NCI-H1930 (cell line): ENCODE results near the gene CEP85L.
"Not testable (repeated sequence)": the region's sequence is repeated elsewhere in the genome, so short reads cannot be mapped to it uniquely, and the experiment has no call there.

Source experiments
- DNase-seq, 2 experiments: peaks; one replicate each; lab custom pipeline; 2025; lab: John Stamatoyannopoulos, UW

Gene CEP85L

GRCh38 chr6:118495485-118496280, 155.7 kb downstream of the CEP85L start:
- DNase-seq = no peak

GRCh38 chr6:118494091-118494490, 157.3 kb downstream of the CEP85L start:
- DNase-seq = no peak

DNA sequence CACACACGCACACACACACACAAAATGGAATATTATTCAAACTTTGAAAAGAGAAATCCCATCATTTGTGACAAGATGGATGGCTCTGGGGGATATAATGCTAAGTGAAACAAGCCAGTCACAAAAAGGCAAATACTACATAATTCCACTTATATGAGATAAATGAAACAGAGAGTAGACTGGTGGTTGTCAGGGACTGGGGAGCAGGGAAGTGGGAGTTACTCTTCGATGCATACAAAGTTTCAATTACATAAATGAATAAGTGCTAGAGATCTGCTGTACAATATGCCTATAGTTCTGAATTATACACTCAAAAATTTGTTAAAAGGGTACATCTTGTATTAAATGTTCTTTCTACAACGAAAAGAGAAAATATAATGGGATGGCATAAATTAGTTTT, 161.4 kb downstream of the CEP85L start:
- no peak for DNase-seq

- DNase-seq = no peak
Measured at GRCh38 chr6:118488631-118489030, 162.8 kb downstream of the CEP85L start.

- DNase-seq = no peak
Measured at GRCh38 chr6:118485601-118486550, 165.5 kb downstream of the CEP85L start.

- DNase-seq = no peak
Measured at GRCh38 chr6:118476551-118476950, 174.8 kb downstream of the CEP85L start.

DNA sequence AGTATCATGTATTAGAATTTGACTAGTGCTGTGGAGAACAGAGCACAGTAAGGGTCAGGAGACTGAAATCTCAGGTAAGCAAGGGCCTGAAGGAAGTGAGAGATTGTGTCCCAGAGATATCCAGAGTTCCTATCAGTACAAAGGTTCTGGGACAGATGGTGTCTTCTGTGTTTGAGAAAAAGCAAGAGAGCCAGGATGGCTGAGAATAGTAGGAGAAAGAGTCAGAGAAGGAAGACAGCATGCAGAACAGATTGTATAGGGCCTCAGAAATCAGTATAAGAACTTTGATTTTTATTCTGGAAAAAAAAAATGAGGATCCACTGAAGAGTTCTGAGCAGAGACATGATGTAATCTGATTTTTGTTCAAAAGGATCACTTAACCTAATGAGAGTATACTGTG, 178.1 kb downstream of the CEP85L start:
- no peak for DNase-seq

GRCh38 chr6:118469468-118469867, 181.9 kb downstream of the CEP85L start:
- DNase-seq = no peak

GRCh38 chr6:118468682-118469465, 182.5 kb downstream of the CEP85L start:
- DNase-seq = peak; percentile 74 to 75

- no peak for DNase-seq
Measured at GRCh38 chr6:118467181-118467580, 184.2 kb downstream of the CEP85L start.

GRCh38 chr6:118464620-118465019, 186.8 kb downstream of the CEP85L start:
- DNase-seq = no peak

- DNase-seq = no peak
Measured at GRCh38 chr6:118460958-118461470, 190.4 kb downstream of the CEP85L start.

DNA sequence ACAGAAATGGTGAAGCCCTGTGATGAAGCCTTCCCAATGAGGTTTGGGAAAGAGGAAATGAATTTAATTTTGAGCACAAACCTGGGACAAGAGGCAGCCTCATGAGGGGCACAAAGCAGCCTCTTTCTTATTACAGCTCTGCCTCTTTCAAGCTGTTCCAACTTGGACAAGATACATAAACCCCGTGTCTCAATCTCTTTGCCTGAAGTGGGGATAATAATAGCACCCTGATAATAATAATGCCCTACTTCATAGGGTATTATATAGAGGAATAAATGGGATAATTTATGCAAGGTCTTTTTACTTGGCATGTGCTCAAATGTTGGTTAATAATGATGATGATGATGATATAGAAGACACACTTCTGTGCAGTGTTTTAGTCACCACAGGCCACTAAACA, 194.4 kb downstream of the CEP85L start:
- no peak for DNase-seq

- DNase-seq = no peak
Measured at GRCh38 chr6:118451839-118452238, 199.6 kb downstream of the CEP85L start.

- no peak for DNase-seq
Measured at GRCh38 chr6:118444796-118445195, 206.6 kb downstream of the CEP85L start.

GRCh38 chr6:118436482-118436881, 214.9 kb downstream of the CEP85L start:
- DNase-seq = no peak

DNA sequence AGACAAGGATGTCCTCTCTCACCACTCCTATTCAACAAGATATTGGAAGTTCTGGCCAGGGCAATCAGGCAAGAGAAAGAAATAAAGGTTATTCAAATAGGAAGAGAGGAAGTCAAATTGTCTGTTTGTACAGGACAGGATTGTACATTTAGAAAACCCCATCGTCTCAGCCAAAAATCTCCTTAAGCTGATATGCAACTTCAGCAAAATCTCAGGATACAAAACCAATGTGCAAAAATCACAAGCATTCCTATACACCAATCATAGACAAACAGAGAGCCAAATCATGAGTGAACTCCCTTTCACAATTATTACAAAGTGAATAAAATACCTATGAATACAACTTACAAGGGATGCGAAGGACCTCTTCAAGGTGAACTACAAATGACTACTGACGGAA, 217.2 kb downstream of the CEP85L start:
- DNase-seq = not testable (repeated sequence)

DNA sequence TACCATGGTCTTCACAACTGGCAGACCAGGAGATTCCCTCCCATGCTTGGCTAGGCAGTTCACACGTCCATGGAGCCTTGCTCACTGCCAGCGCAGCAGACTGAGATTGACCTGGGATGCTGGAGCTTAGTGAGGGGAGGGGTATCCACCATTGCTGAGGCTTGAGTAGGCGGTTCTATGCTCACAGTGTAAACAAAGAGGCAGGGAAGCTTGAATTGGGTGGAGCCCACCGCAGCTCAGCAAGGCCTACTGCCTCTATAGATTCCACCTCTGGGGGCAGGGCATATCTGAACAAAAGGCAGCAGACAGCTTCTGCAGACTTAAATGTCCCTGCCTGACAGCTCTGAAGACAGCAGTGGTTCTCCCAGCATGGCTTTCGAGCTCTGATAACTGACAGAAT, 230.1 kb downstream of the CEP85L start:
- not testable (repeated sequence) for DNase-seq

- DNase-seq = no peak
Measured at GRCh38 chr6:118419448-118420394, 231.7 kb downstream of the CEP85L start.
